ENCODE results near the gene PRDM1. TPM values are rescaled to one million over a fixed set of nuclear protein-coding genes. Genes with fewer than 3 reads are reported as not detected.
A peak's percentile ranks its signal among the peaks of the same experiment; 100 is the strongest.

The PRDM1 gene
- total RNA-seq, 6 donors from 2014 or later, result 6.2 to 32.2 (median 12.9) TPM

- 85 to 91% methylated on average over 7 of the region's 7 CpGs for WGBS, 2 donors
- Histone ChIP-seq H3K9me3 (no peaks in the 10 kb centered on the region), H3K4me1 (peaks cover 8 to 21% (median 9%) of the 10 kb centered on the region in 4 donors), H3K27ac (no peak overlapping the region), H3K4me3 (no peak overlapping the region), H3K27me3 (no peaks in the 10 kb centered on the region), H3K36me3 (peaks cover 5 to 42% (median 23%) of the 10 kb centered on the region in 4 donors)
- no peak for DNase-seq
- no peak for ATAC-seq (ENCODE audit: low FRiP score in 2 of 2)
- no peak for TF ChIP-seq EP300 (IDR thresholded peaks at IDR 0.05)
- TF ChIP-seq POLR2A (IDR thresholded peaks at IDR 0.05), result no peak
- no peak for TF ChIP-seq CTCF (IDR thresholded peaks at IDR 0.05)
- TF ChIP-seq POLR2AphosphoS5 (IDR thresholded peaks at IDR 0.05), result no peak
These were observed 18.3 kb downstream of the PRDM1 start for GRCh38 chr6:106104476-106104875.

DNA sequence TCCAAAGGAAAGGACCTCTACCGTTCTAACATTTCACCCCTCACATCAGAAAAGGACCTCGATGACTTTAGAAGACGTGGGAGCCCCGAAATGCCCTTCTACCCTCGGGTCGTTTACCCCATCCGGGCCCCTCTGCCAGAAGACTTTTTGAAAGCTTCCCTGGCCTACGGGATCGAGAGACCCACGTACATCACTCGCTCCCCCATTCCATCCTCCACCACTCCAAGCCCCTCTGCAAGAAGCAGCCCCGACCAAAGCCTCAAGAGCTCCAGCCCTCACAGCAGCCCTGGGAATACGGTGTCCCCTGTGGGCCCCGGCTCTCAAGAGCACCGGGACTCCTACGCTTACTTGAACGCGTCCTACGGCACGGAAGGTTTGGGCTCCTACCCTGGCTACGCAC lies 18.8 kb downstream of the PRDM1 start:
- Histone ChIP-seq H3K36me3 (peaks cover 5 to 42% (median 23%) of the 10 kb centered on the region in 4 donors), H3K4me1 (peaks cover 10 to 22% (median 11%) of the 10 kb centered on the region in 4 donors), H3K27me3 (no peaks in the 10 kb centered on the region), H3K9me3 (no peaks in the 10 kb centered on the region), H3K4me3 (no peak overlapping the region), H3K27ac (no peak overlapping the region)
- TF ChIP-seq EP300 (IDR thresholded peaks at IDR 0.05) (no peak), CTCF (IDR thresholded peaks at IDR 0.05) (no peak), POLR2AphosphoS5 (IDR thresholded peaks at IDR 0.05) (no peak), POLR2A (IDR thresholded peaks at IDR 0.05) (no peak)
- DNase-seq (no peak), ATAC-seq (ENCODE audit: low FRiP score in 2 of 2) (peak in 1 of 2 donors; percentile 8)
- 95 to 96% methylated on average over 19 to 21 of the region's 21 CpGs for WGBS, 2 donors

DNA sequence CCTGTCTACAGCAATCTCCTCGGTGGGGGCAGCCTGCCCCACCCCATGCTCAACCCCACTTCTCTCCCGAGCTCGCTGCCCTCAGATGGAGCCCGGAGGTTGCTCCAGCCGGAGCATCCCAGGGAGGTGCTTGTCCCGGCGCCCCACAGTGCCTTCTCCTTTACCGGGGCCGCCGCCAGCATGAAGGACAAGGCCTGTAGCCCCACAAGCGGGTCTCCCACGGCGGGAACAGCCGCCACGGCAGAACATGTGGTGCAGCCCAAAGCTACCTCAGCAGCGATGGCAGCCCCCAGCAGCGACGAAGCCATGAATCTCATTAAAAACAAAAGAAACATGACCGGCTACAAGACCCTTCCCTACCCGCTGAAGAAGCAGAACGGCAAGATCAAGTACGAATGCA lies 19.4 kb downstream of the PRDM1 start:
- Histone ChIP-seq H3K9me3 (no peaks in the 10 kb centered on the region), H3K4me1 (peaks cover 10 to 27% (median 13%) of the 10 kb centered on the region in 4 donors), H3K27me3 (no peaks in the 10 kb centered on the region), H3K27ac (no peak overlapping the region), H3K4me3 (no peak overlapping the region), H3K36me3 (peaks cover 5 to 42% (median 23%) of the 10 kb centered on the region in 4 donors)
- WGBS, 2 donors, result 94 to 96% methylated on average over 20 to 21 of the region's 22 CpGs
- ATAC-seq (ENCODE audit: low FRiP score in 2 of 2) (no peak), DNase-seq (peak in 1 of 2 donors; percentile 75)
- TF ChIP-seq EP300 (IDR thresholded peaks at IDR 0.05), result no peak
- no peak for TF ChIP-seq POLR2AphosphoS5 (IDR thresholded peaks at IDR 0.05)

- Histone ChIP-seq H3K36me3 (peaks cover 5 to 42% (median 23%) of the 10 kb centered on the region in 4 donors), H3K27ac (no peak overlapping the region), H3K27me3 (no peaks in the 10 kb centered on the region), H3K4me1 (peaks cover 10 to 32% (median 13%) of the 10 kb centered on the region in 4 donors), H3K9me3 (no peaks in the 10 kb centered on the region), H3K4me3 (no peak overlapping the region)
- WGBS, 2 donors, result 92 to 93% methylated on average over 12 of the region's 12 CpGs
- ATAC-seq (ENCODE audit: low FRiP score in 2 of 2) (no peak), DNase-seq (no peak)
- TF ChIP-seq CTCF (IDR thresholded peaks at IDR 0.05), result no peak
- TF ChIP-seq POLR2AphosphoS5 (IDR thresholded peaks at IDR 0.05), result no peak
- no peak for TF ChIP-seq EP300 (IDR thresholded peaks at IDR 0.05)
- no peak for TF ChIP-seq POLR2A (IDR thresholded peaks at IDR 0.05)
These were observed 20.3 kb downstream of the PRDM1 start for GRCh38 chr6:106106276-106107042.

DNA sequence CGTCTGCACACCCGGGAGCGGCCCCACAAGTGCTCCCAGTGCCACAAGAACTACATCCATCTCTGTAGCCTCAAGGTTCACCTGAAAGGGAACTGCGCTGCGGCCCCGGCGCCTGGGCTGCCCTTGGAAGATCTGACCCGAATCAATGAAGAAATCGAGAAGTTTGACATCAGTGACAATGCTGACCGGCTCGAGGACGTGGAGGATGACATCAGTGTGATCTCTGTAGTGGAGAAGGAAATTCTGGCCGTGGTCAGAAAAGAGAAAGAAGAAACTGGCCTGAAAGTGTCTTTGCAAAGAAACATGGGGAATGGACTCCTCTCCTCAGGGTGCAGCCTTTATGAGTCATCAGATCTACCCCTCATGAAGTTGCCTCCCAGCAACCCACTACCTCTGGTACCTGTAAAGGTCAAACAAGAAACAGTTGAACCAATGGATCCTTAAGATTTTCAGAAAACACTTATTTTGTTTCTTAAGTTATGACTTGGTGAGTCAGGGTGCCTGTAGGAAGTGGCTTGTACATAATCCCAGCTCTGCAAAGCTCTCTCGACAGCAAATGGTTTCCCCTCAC lies 21.0 kb downstream of the PRDM1 start:
- Histone ChIP-seq H3K27me3 (no peaks in the 10 kb centered on the region), H3K4me1 (peaks cover 10 to 32% (median 13%) of the 10 kb centered on the region in 4 donors), H3K4me3 (no peak overlapping the region), H3K36me3 (peaks cover 5 to 42% (median 23%) of the 10 kb centered on the region in 4 donors), H3K9me3 (no peaks in the 10 kb centered on the region), H3K27ac (no peak overlapping the region)
- WGBS, 2 donors, result 86 to 87% methylated on average over 14 of the region's 14 CpGs
- no peak for ATAC-seq (ENCODE audit: low FRiP score in 2 of 2)
- DNase-seq, result peak in 1 of 2 donors; percentile 84
- TF ChIP-seq EP300 (IDR thresholded peaks at IDR 0.05), result no peak
- no peak for TF ChIP-seq CTCF (IDR thresholded peaks at IDR 0.05)
- TF ChIP-seq POLR2A (IDR thresholded peaks at IDR 0.05), result no peak
- no peak for TF ChIP-seq POLR2AphosphoS5 (IDR thresholded peaks at IDR 0.05)

Measured in upper lobe of left lung (tissue), 6 donors.